GM12891 (cell line): ENCODE results near the gene FAM72C.
"Not testable (repeated sequence)": the region's sequence is repeated elsewhere in the genome, so short reads cannot be mapped to it uniquely, and the experiment has no call there.

Source experiments
- POLR2A ChIP-seq: IDR thresholded peaks from 2 replicates; pipeline ENCODE4 v1.6.1; 2011; ENCODE audit warnings: low read depth, low read length, control low read depth
- POLR2AphosphoS5 ChIP-seq: IDR thresholded peaks from 2 replicates; pipeline ENCODE4 v1.6.1; 2011; ENCODE audit warnings: low read depth, low read length, control low read depth

- not testable (repeated sequence) for TF ChIP-seq POLR2AphosphoS5, POLR2A
Measured at GRCh38 chr1:143943319-143943978, 28.3 kb downstream of the FAM72C start.
